NOMO-1 treated with dmso at 0.1 percent for 144 hours (cell line): ENCODE results near the gene DAP.
"Not testable (repeated sequence)": the region's sequence is repeated elsewhere in the genome, so short reads cannot be mapped to it uniquely, and the experiment has no call there.

ENCODE experiments used
- DNase-seq: peaks from one replicate; lab custom pipeline; 2025; ENCODE audit not compliant: unreplicated experiment; lab: John Stamatoyannopoulos, UW

Gene DAP

GRCh38 chr5:10635867-10636350 is 125.1 kb downstream of the DAP start:
- no peak for DNase-seq

- peak; percentile 95 for DNase-seq
These were observed 125.7 kb downstream of the DAP start for GRCh38 chr5:10635257-10635866.

GRCh38 chr5:10634562-10634961 is 126.5 kb downstream of the DAP start:
- DNase-seq = no peak

- DNase-seq = no peak
These were observed 127.0 kb downstream of the DAP start for GRCh38 chr5:10634050-10634449.

GRCh38 chr5:10633271-10634049 is 127.6 kb downstream of the DAP start:
- DNase-seq = no peak

- DNase-seq = peak; percentile 94
These were observed 128.8 kb downstream of the DAP start for GRCh38 chr5:10632110-10632761.

- peak; percentile 86 for DNase-seq
These were observed 129.6 kb downstream of the DAP start for GRCh38 chr5:10631316-10631996.

- not testable (repeated sequence) for DNase-seq
These were observed 130.3 kb downstream of the DAP start for GRCh38 chr5:10630744-10631143.

- DNase-seq = no peak
These were observed 130.9 kb downstream of the DAP start for GRCh38 chr5:10630126-10630525.

- no peak for DNase-seq
These were observed 131.4 kb downstream of the DAP start for GRCh38 chr5:10629682-10630081.
